TTC549 (cell line): ENCODE results near the gene ADRA2B.
"Not testable (repeated sequence)": the region's sequence is repeated elsewhere in the genome, so short reads cannot be mapped to it uniquely, and the experiment has no call there.

ENCODE experiments used
- FAIRE-seq: peaks from 2 replicates; lab custom pipeline; 2012; peaks lifted over from hg19 to GRCh38; lab: Jason Lieb, UNC

Gene ADRA2B

GRCh38 chr2:96116424-96116878, at the start of gene ADRA2B:
ADRA2B (minus strand) TSS chr2:96116571; CDS start chr2:96116149, 422 bp downstream.
- no peak for FAIRE-seq

GRCh38 chr2:96164459-96165184, 48.3 kb upstream of the ADRA2B start:
- no peak for FAIRE-seq

GRCh38 chr2:96163768-96164429, 47.5 kb upstream of the ADRA2B start:
- FAIRE-seq = no peak

GRCh38 chr2:96163415-96163767, 47.0 kb upstream of the ADRA2B start:
- no peak for FAIRE-seq

GRCh38 chr2:96161898-96162297, 45.5 kb upstream of the ADRA2B start:
- FAIRE-seq = no peak

DNA sequence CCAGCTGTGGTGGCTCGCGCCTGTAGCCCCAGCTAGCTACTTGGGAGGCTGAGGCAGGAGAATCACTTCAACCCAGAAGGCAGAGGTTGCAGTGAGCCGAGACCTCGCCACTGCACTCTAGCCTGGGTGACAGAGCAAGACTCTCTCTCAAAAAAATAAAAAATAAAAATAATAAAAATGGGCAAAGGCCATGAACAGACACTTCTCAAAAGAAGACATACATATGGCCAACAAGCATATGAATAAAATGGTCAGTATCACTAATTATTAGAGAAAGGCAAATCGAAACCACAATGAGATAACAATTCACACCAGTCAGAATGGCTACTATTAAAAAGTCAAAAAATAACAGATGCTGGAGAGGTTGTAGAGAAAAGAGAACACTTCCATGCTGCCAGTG, 44.0 kb upstream of the ADRA2B start:
- not testable (repeated sequence) for FAIRE-seq

DNA sequence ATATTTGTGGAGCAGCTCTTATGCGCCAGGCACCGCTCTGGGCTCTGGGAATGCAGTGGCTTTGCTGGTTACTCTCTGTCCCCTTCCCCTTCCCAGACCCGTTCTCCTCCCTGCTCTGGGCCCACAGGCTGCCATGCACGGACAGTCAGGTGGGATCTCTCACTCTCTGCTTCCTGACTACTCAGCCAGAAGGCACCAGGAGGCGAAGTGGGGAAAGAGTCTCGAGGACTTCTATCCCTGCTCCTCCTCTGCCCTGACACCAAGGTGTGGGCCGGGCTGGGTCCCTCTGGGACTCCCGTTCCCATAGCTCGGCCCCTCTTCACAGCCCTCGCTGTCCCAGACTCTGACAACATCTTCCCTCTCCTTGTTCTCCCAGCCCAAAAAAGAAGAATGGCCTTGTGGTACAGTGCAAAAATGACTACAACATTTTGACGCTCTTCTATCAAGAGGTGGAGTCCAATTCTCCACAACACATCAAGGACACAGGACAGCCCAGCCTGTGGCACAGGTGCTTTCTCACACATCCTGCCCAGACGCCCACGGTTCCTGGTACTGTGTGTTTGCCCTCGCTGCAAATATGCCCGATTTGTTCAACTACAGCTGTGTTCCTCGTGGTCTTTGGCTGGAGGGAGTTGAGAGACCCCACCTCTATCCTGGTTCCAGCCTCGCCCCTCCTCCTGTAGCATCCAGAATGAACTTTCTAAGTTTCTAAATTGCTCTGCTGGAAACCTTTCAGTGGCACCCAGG, 42.9 kb upstream of the ADRA2B start:
- FAIRE-seq = no peak

GRCh38 chr2:96158554-96158940, 42.2 kb upstream of the ADRA2B start:
- FAIRE-seq = no peak

DNA sequence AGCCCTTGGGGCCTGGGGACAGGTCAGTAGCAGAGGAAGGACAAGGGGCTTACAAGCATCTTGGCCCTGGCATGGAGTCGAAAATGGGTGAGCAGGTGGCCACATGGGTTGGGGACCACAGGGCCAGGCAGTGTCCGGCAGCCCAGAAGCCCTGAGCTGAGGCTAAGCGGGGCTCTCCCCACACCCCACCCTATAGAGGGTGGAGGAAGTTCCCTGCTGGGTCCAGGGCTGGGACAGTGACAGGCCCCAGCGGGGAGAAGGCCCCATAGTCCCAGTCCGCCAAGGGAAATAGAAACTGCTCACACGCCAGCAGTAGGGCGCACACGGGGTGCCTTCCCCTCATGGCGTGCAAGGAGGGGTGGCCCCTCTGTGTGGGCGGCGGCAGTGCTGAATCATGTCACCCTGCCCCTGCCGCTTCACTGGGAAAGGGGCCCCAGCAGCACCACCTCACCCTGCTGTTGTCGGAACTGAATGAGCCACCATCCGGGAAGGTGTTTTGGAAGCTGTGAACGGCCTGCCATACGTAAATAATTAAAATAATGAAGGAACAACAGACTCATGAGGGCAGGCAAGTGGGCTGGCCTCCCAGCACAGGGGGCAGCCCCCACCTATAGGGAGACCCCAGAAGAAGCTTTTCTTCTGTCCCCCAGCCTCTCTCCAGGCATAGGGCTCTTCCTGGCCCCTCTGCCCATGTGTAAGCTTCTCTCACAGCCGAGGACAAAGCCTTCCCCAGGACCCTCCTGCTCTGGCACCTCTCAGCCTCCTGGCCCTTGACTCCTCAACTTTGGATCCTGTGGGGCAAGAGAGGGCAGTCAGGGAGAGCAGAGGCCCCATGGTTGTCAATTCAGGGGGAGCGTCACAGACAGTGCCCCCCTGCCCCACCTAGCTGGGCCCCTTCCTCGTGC, 41.5 kb upstream of the ADRA2B start:
- FAIRE-seq = no peak

- FAIRE-seq = no peak
Measured at GRCh38 chr2:96156926-96157648, 40.7 kb upstream of the ADRA2B start.

DNA sequence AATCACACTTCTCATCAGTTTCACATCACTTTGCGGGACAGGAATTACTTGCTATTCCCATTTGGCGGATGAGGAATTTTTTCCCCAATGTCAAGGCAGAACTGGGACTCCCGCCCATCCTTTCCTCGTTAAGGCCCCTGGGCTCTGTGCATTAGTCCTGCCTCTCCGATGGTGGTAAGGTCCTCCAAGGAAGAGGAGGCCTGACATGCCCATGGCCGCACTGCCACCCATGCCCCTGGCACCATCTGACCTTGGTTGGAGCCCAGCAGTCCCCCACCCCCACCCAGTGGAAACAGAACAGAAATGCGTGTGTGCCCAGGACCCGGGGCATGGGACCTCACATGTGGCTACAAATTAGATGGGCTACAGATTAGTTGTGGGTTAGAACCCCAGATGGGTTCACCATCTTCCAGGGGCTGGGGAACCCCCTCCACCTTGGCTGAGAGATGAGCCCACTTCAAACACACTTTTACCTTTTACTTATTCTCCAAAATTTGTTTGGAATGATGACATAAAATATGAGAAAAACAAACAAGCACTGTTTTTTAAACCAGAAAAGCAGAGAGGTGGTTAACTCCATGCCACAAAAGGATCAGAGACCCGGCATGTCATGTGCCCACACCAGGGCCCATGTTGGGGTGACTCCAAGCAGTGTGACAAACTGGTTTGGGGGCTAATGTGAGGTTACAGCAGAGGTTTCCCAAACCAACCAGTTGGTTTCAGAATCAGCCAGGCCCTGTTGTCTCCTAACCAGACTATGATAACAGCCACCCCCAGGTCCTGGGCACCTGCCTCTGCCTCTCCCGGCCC, 39.8 kb upstream of the ADRA2B start:
- no peak for FAIRE-seq

DNA sequence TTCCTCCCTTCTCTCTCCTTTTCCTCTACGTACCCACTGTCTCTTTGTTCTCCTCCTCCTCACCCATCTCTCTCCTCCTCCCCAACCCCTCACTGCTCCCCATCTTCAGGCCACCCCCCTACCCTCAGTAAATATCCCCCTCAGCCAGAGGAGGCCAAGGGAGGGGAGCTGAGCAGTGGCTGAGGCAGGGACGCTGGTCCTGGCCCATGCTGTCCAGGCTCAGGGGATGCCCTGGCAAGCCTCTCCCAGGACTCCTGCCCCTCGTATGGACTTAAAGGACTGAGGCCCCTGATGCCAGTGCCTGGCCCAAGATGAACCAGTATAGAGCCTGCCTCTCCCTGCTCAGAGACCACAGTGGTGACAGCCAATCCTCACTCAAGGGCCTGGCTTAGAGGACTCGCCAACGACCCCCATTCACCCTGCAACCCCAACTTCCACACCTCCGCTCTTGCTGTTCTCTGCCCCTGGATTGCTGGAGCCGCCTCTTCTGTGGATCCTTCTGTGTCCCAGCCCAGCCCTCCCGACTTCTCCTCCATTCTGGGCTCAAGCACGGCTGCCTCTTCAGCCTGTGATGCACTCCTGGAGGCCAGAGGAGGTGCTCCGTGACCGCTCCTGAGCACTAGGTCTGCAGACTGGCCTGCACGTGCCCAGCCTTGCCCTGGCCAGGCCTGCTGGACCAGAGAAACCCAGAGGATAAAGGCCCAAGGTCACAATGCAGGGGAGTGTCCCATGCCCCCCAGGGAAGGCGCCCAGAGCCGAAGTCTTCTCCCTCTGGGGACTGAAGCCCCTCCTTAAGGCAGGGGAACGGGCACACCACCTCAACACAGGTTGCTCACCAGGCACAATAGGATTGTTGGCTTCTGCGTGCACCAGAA, 38.4 kb upstream of the ADRA2B start:
- FAIRE-seq = no peak

GRCh38 chr2:96153991-96154431, 37.6 kb upstream of the ADRA2B start:
- FAIRE-seq = no peak

DNA sequence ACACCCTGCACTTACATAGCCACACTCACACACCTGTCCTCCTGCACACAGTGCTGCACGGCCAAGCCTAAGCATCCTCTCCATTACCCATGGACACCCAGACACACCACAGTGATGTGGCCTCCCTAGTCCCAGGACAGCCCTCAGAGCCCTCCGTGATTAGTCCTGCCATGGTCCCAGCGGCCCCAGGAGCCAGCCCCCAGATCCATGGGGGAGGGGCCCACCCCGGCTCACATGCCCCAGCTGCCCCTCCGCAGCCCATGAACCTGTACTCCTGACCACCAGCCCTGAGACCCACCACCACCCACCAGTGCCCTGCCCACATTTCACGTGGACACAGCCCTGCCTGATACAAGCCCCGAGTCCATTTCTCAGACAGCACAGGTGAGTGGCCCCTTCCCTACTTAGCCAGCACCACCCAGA, 36.9 kb upstream of the ADRA2B start:
- FAIRE-seq = no peak

GRCh38 chr2:96152304-96153161, 36.2 kb upstream of the ADRA2B start:
- no peak for FAIRE-seq

DNA sequence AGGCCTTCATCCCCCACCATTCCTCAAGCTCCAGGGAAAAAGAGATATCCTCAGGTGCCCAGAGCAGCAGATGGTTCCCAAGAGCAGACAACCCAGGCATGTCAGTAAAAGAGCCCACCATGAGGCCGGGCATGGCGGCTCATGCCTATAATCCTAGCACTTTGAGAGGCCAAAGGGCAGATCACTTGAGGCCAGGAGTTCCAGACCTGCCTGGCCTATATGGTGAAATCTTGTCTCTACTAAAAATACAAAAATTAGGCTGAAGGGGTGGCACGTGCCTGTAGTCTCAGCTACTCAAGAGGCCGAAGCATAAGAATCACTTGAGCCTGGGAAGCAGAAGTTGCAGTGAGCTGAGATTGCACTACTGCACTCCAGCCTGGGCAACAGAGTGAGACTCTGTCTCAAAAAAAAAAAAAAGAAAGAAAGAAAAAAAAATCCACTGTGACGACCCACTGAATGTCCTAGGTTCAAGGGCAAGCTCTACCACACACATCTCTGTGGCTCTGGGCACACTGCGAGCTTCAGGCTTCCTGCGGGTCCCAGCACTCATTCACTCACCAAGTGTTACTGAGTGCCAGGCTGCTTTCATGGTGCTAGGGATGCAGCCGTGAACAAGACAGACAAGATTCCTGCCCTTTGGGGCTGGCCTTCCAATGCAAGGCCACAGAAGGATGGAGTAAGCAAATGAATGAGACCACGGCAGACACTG, 35.4 kb upstream of the ADRA2B start:
- no peak for FAIRE-seq

- FAIRE-seq = no peak
Measured at GRCh38 chr2:96150791-96151594, 34.6 kb upstream of the ADRA2B start.
